CD4-positive, alpha-beta T cell (primary cell): ENCODE results near the gene FAM193B. TPM values are rescaled to one million over a fixed set of nuclear protein-coding genes. Genes with fewer than 3 reads are reported as not detected.

Experiments used
- ATAC-seq: fragments of 200-7000 bp; cut with Tn5 transposase; one replicate; pipeline ENCODE4 v1.10.0; 2022; ENCODE audit warnings: mild to moderate bottlenecking; ENCODE audit not compliant: poor library complexity
- CTCF ChIA-PET: fragments of 350-600 bp; sonication (Branson Sonifier 250); formaldehyde crosslinking; loops from one replicate; lab custom pipeline; 2021; ENCODE audit warnings: antibody characterized with exemption, inconsistent platforms; lab: Charles Lee
- POLR2A ChIA-PET: fragments of 350-600 bp; sonication (Branson Sonifier 250); formaldehyde crosslinking; loops from one replicate; lab custom pipeline; 2021; ENCODE audit warnings: antibody characterized with exemption, inconsistent platforms; lab: Charles Lee
- DNase-seq, 14 experiments: peaks; one replicate each; pipeline ENCODE4 v3.0.0-alpha.2; 2013 to 2020; ENCODE audit warnings: mixed read lengths in 2 of 14
- H3K27ac ChIP-seq, 2 donors: one replicate each; pipeline versions ENCODE4 v1.5.1 to v1.7.0; 2013; ENCODE audit warnings: low read length in 2 of 2, low read depth in 1 of 2, mild to moderate bottlenecking in 1 of 2
- H3K27me3 ChIP-seq, 2 experiments: 1 replicate in 1 of 2; 2 replicates in 1 of 2; pipeline versions ENCODE4 v1.6.1 to v1.7.0; 2013; ENCODE audit warnings: low read length in 2 of 2, control low read depth in 1 of 2, mild to moderate bottlenecking in 1 of 2, moderate library complexity in 1 of 2; ENCODE audit not compliant: insufficient read depth in 2 of 2, control insufficient read depth in 1 of 2
- H3K36me3 ChIP-seq: one replicate; pipeline ENCODE4 v1.6.1; 2013; ENCODE audit warnings: low read length, control low read depth; ENCODE audit not compliant: insufficient read depth
- H3K4me1 ChIP-seq: one replicate; pipeline ENCODE4 v1.6.1; 2013; ENCODE audit warnings: low read length, control low read depth; ENCODE audit not compliant: insufficient read depth
- H3K4me3 ChIP-seq: one replicate; pipeline ENCODE4 v1.5.1; 2013; ENCODE audit warnings: mild to moderate bottlenecking, low read length, moderate library complexity
- H3K9me3 ChIP-seq, 2 experiments: 1 replicate in 1 of 2; 2 replicates in 1 of 2; pipeline versions ENCODE4 v1.6.1 to v1.7.0; 2013; ENCODE audit warnings: low read length in 2 of 2, mild to moderate bottlenecking in 2 of 2, control low read depth in 1 of 2, moderate library complexity in 1 of 2; ENCODE audit not compliant: control insufficient read depth in 1 of 2, insufficient read depth in 1 of 2
- H3K27ac Mint-ChIP-seq: one replicate; pipeline ENCODE4 v1.8.0; 2020; ENCODE audit warnings: mixed read lengths
- H3K27me3 Mint-ChIP-seq: one replicate; pipeline ENCODE4 v1.8.0; 2021; ENCODE audit warnings: mixed read lengths
- H3K36me3 Mint-ChIP-seq: one replicate; pipeline ENCODE4 v1.8.0; 2021; ENCODE audit warnings: low read depth, mixed read lengths
- H3K4me1 Mint-ChIP-seq: one replicate; pipeline ENCODE4 v1.8.0; 2021; ENCODE audit warnings: low read depth, mixed read lengths
- H3K4me3 Mint-ChIP-seq: one replicate; pipeline ENCODE4 v1.8.0; 2020; ENCODE audit warnings: mild to moderate bottlenecking, mixed read lengths
- H3K9me3 Mint-ChIP-seq: one replicate; pipeline ENCODE4 v1.8.0; 2020; ENCODE audit warnings: mixed read lengths
- CTCF ChIP-seq: fragments of 200-600 bp; IDR thresholded peaks from one replicate; pipeline ENCODE4 v1.8.0; 2022; ENCODE audit warnings: antibody characterized with exemption, mild to moderate bottlenecking
- intact Hi-C, 2 experiments: fragments of 100-400 bp; cut with DNase I in 1 of 2; cut with micrococcal nuclease in 1 of 2; formaldehyde crosslinking; loops; one replicate each; pipeline versions ENCODE4 v1.15.1 to v1.9.0; 2023 to 2025; cut with DNase I, micrococcal nuclease
- total RNA-seq, 174 experiments: library from RNA in 2 of 174; stranded (reverse) in 2 of 174; gene quantifications; one replicate each; pipeline ENCODE4 v1.2.3 and lab custom pipeline; 2021 to 2026

The FAM193B gene
- total RNA-seq, 2 experiments from 2014 or later, result 150 to 155 TPM

- ChIA-PET POLR2A (no interaction called here), CTCF (interaction anchor here (0.6 kb wide), 1 partner anchor 76 kb away, joined by 3 read pairs; no protein-coding TSS in a partner anchor)
- no peak for ATAC-seq
- intact Hi-C loops, result no loop called here
- no peak for TF ChIP-seq CTCF
- H3K36me3 Mint-ChIP-seq, result no peaks in the 10 kb centered on the region
- H3K27me3 Mint-ChIP-seq, result no peaks in the 10 kb centered on the region
- H3K4me3 Mint-ChIP-seq, result no peak overlapping the region
- H3K4me1 Mint-ChIP-seq, result peaks cover 14% of the 10 kb centered on the region
- H3K9me3 Mint-ChIP-seq, result no peaks in the 10 kb centered on the region
- no peak for DNase-seq
- Histone ChIP-seq H3K27me3 (no peaks in the 10 kb centered on the region), H3K36me3 (peaks cover 2% of the 10 kb centered on the region), H3K4me1 (peaks cover 16% of the 10 kb centered on the region), H3K9me3 (no peaks in the 10 kb centered on the region), H3K4me3 (no peak overlapping the region), H3K27ac (no peak overlapping the region)
- no peak overlapping the region for H3K27ac Mint-ChIP-seq
Measured at GRCh38 chr5:177482359-177482795, 72.0 kb downstream of the FAM193B start.

GRCh38 chr5:177479774-177480173, 74.6 kb downstream of the FAM193B start:
- ATAC-seq (no peak), DNase-seq (no peak)
- H3K27ac Mint-ChIP-seq, result peak overlapping the region; percentile 87
- POLR2A ChIA-PET, result interaction anchor here (1.9 kb wide), 1 partner anchor 18 kb away, joined by 6 read pairs; the partner anchor contains the start of gene PDLIM7
- CTCF ChIA-PET, result interaction anchor here (1.1 kb wide), 1 partner anchor 89 kb away, joined by 3 read pairs; no protein-coding TSS in a partner anchor
- H3K9me3 Mint-ChIP-seq, result no peaks in the 10 kb centered on the region
- Histone ChIP-seq H3K4me1 (peaks cover 20% of the 10 kb centered on the region), H3K9me3 (no peaks in the 10 kb centered on the region), H3K36me3 (no peaks in the 10 kb centered on the region), H3K4me3 (no peak overlapping the region), H3K27ac (no peak overlapping the region), H3K27me3 (no peaks in the 10 kb centered on the region)
- no peaks in the 10 kb centered on the region for H3K27me3 Mint-ChIP-seq
- intact Hi-C loops, result no loop called here
- H3K4me1 Mint-ChIP-seq, result peaks cover 30% of the 10 kb centered on the region
- TF ChIP-seq CTCF, result no peak
- H3K36me3 Mint-ChIP-seq, result no peaks in the 10 kb centered on the region
- H3K4me3 Mint-ChIP-seq, result no peak overlapping the region

- no peaks in the 10 kb centered on the region for H3K36me3 Mint-ChIP-seq
- ChIA-PET POLR2A (interaction anchor here (0.9 to 1.9 kb wide), 3 partner anchors 19 to 53 kb away, joined by 3 to 6 read pairs (median 5); partner anchors contain the start of genes GRK6 and PDLIM7), CTCF (interaction anchor here (0.9 to 1.1 kb wide), 2 partner anchors 74 to 88 kb away, joined by 3 read pairs; no protein-coding TSS in a partner anchor)
- Histone ChIP-seq H3K27me3 (no peaks in the 10 kb centered on the region), H3K36me3 (no peaks in the 10 kb centered on the region), H3K27ac (no peak overlapping the region), H3K4me3 (no peak overlapping the region), H3K9me3 (no peaks in the 10 kb centered on the region), H3K4me1 (peaks cover 28% of the 10 kb centered on the region)
- peaks cover 34% of the 10 kb centered on the region for H3K4me1 Mint-ChIP-seq
- H3K27ac Mint-ChIP-seq, result peak overlapping the region; percentile 87
- intact Hi-C loops, result no loop called here
- H3K9me3 Mint-ChIP-seq, result no peaks in the 10 kb centered on the region
- ATAC-seq, result peak; percentile 85
- peak in 3 of 14 experiments; percentile 35 to 53 (median 37) for DNase-seq
- H3K27me3 Mint-ChIP-seq, result peaks cover 5% of the 10 kb centered on the region
- TF ChIP-seq CTCF, result no peak
- no peak overlapping the region for H3K4me3 Mint-ChIP-seq
Measured at GRCh38 chr5:177478711-177479646, 75.4 kb downstream of the FAM193B start.
